NCI-H82 (cell line): ENCODE measurements around the gene SLC6A3.

Source experiments
- DNase-seq: peaks from one replicate; lab custom pipeline; 2025; lab: John Stamatoyannopoulos, UW

The SLC6A3 gene

DNA sequence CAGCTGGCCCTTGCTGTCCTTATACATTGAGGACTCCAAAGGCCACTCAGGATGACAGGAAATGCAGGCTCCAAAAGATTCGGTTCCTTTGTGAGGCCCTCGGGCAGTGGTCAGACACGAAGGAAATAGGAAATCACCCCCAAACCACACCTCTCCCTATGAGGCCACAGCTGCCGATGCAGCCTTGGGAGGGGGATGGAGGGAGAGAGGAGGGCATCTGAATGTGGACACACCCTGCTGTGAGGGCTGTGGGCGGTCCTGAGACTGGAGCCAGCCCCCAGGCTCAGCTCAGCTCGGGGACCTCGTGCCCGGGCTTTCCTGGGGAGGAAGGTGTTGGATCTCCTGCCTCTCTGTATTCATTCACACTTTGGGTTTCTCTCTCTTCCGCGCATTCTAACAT, 97.7 kb downstream of the SLC6A3 start:
- no peak for DNase-seq

DNA sequence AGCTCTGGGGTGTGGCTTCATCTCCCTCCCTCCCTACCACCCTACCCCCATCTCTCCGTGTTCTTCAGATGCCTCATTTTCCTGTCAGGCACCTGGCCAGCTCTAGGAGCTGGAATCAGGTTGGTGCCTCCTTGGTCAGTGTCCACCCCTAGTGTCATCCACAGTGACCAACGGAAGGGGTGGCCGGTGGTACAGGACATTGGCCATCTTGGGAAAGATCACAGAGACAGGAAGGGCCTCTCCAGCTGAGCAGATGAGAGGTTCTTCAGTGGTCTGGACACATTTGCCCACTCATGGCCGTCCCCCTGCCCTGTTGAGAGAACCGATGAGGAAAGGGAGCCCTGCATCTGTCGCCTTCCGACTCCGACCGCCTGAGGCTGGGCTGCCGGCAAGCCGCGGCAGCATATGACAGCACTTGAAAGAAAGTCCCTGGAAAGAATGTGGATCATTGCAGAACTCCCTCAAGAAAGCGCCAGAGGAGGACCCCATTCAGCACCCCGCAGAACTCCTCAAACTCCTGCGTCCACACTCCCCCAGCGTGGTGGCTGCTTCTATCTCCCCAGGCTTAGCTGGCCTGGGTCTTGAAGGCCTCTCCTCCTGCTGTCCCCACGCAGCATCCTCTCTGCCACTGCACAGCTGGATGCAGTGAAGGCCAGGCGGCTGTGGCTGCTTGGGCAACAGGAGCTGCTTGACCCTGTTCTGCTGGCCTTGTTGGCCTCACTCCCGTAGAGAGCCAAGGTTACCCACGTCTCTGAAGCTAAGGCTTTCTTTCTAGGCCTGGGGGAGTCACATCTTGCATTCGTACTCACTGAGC, 98.4 kb downstream of the SLC6A3 start:
- DNase-seq, result no peak

DNA sequence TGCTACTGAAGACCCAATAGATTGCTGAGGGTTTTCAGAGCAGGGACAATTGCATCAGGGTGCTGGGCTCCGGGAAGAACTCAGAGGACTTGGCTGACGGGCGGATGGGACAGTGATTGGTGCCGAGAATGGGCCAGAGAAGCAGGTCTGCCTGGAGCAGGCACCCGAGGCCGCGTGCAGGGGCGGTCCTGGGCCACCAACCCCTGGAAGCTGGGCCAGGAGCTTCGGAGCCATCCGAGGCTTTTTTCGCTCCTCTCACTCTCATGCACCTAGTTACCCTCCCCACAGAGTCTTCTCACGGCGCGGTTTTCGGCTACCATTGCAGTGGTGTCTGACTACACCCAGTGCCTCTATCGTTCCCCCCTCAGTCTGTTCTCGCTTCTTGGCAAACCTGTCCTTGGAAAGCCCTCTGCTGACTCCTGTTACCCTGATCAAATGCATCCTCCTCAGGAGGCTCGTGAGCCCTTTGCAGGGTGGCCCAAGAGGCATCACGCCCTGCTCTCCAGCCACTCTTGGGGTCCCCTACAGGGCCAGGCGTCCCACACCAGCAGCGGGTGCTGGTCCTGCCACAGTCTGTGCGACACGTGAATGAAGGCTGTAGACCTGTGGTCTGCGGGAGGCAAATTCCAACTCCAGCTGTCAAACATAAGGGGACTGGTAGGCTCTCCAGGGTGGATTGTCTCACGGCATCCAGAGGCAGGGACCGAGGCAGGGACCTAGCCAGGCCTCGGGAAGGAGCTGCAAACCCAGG, 99.2 kb downstream of the SLC6A3 start:
- DNase-seq, result no peak

DNA sequence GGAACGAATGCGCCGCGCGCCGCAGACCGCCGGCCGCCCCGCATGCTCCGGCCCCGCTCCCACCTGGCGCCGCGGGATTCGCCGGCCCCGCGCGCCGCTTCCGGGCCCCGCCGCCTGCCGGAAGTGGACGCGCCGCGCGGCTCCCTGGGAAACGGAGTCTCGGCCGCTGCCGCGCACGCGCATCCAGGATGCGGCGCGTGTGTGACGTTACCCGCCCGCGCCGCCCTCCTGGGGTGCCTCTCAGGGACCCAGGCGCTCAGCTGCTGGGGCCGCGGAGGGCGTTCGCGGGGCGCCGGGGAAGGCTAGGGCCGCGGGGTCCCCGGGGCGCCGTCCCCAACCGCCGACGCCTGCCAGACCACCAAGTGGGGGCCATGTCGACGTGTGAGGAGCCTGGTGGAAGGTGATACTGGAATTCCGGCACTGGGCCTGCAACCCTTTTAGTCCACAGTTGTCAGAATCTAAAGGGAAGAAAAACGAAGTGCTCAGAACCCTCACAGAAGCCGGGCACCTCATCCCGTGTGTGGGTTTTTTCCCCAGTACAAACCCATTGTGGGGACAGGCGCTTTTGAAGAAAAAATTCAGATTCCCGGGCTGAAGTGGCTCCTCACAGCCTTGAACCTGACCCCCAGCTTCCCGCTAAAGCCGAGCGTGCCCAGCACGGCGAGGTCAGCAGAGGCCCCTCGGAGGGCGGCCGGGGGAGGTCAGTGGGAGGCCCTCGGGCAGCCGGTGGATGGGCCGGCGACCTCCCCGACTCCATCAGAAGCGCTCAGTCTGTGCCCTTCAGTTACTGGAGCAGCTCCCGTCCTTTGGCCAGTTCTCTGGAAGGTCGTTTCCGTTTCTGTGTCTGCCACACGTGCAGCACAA, 100.0 kb downstream of the SLC6A3 start, which contains the start of gene CLPTM1L:
CLPTM1L (minus strand) TSS at position 125 of the 864 bp plus-strand sequence. CDS start 258 bp downstream, outside the sequence.
- DNase-seq, result peak; percentile 85

DNA sequence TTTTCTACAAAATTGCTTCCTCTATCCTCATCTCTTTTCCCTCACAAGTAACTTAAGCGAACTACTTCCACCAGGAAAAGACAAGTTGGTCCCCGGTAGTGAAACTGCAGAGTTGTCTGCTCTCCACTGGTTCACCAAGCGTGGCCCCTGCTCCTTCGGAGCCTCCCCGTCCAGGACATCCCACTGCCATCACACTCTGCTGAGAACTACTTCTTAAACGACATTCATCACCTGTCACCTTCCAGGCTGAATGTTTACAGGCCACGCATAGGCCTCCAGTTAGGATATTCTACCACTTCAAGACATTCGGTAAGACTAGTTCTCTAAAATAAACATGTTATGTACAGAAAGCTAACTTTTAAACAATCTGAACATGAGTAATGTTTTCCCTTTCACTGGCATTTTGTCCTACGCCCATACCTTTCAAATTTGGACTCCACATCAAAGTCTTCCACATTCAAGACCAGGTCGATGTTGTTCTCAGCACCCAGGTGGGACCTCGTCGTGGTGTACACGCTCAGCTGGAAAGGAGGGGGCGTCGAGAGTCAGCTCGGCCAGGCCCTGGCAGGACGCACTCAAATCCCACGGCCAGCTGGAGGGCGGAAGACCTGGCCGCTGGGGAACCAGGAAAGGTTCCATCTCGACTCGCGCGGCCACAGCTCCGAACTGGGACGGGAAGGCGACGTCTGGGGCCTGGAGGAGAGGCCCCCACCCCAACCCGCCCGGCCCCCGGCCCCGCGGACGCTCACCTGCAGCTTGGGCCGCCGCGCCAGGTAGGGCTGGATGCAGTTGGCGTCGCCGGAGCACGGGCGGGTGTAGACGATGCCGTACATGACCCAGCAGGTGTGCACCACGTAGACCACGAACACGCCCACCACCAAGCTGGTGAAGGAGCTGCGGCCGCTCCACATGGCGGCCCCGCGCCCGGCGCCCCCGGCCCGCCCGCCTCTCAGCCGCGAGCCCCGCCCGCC, 101.0 kb downstream of the SLC6A3 start:
- DNase-seq, result peak; percentile 13

DNA sequence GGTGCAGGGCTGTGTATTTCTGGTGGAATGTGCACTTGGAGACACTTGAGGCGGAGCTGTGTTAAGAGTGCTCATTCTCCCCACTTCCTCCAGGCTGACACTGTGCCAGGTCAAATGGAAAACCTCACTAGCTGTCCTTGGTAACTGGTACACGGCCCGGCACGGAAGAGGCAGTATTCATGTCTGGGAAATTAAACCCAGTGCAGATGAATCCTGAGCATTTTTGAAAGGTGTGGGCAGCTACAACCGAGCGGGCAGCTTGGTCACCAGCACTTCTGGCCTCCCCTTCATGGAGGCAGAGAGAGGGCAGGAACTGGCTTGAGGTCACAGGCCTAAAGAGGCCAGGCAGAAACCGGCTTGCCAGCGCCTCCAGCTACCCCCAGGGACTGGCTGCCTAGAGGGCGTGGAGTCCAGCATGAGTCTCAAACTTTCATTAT, 101.9 kb downstream of the SLC6A3 start:
- DNase-seq, result no peak
